Bronchial epithelial cell (primary cell): Measurements from ENCODE around the gene UNC5B. TPM values are rescaled to one million over a fixed set of nuclear protein-coding genes. Genes with fewer than 3 reads are reported as not detected.
"Not testable (repeated sequence)": the region's sequence is repeated elsewhere in the genome, so short reads cannot be mapped to it uniquely, and the experiment has no call there.

Source experiments
- DNase-seq: peaks from one replicate; pipeline ENCODE4 v3.0.0-alpha.2; 2010; ENCODE audit warnings: low read depth
- FAIRE-seq: peaks from 2 replicates; lab custom pipeline; 2011; peaks lifted over from hg19 to GRCh38; lab: Jason Lieb, UNC
- H3K27me3 ChIP-seq: 2 replicates; pipeline ENCODE4 v1.5.1; 2011; ENCODE audit warnings: low read length; ENCODE audit not compliant: control insufficient read depth, insufficient read depth
- H3K36me3 ChIP-seq: 2 replicates; pipeline ENCODE4 v1.5.1; 2011; ENCODE audit warnings: low read length; ENCODE audit not compliant: control insufficient read depth, insufficient read depth
- H3K4me3 ChIP-seq: 2 replicates; pipeline ENCODE4 v1.5.1; 2011; ENCODE audit warnings: mild to moderate bottlenecking, low read depth, low read length, control low read depth
- total RNA-seq: library from RNA; depleted of rRNA; stranded (reverse); fragments of >200 nt; gene quantifications from 2 replicates; pipeline ENCODE4 v1.2.1, GENCODE V29; 2014
- TF ChIP-seq, protein P1 (sequence below): IDR thresholded peaks from 2 replicates; pipeline ENCODE4 v1.5.1; 2011; ENCODE audit warnings: mild to moderate bottlenecking, moderate library complexity, low read length, control low read depth, inconsistent platforms; ENCODE audit not compliant: insufficient read depth, severe bottlenecking

The UNC5B gene
- total RNA-seq, 1 donor from 2014 or later: 36.6 TPM

GRCh38 chr10:71294856-71295255 lies 82.5 kb downstream of the UNC5B start:
- Histone ChIP-seq H3K4me3 (no peak overlapping the region), H3K27me3 (no peaks in the 10 kb centered on the region), H3K36me3 (peaks cover 48% of the 10 kb centered on the region)
- DNase-seq: no peak
- TF ChIP-seq, protein P1, sequence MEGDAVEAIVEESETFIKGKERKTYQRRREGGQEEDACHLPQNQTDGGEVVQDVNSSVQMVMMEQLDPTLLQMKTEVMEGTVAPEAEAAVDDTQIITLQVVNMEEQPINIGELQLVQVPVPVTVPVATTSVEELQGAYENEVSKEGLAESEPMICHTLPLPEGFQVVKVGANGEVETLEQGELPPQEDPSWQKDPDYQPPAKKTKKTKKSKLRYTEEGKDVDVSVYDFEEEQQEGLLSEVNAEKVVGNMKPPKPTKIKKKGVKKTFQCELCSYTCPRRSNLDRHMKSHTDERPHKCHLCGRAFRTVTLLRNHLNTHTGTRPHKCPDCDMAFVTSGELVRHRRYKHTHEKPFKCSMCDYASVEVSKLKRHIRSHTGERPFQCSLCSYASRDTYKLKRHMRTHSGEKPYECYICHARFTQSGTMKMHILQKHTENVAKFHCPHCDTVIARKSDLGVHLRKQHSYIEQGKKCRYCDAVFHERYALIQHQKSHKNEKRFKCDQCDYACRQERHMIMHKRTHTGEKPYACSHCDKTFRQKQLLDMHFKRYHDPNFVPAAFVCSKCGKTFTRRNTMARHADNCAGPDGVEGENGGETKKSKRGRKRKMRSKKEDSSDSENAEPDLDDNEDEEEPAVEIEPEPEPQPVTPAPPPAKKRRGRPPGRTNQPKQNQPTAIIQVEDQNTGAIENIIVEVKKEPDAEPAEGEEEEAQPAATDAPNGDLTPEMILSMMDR: no peak
- FAIRE-seq: no peak

DNA sequence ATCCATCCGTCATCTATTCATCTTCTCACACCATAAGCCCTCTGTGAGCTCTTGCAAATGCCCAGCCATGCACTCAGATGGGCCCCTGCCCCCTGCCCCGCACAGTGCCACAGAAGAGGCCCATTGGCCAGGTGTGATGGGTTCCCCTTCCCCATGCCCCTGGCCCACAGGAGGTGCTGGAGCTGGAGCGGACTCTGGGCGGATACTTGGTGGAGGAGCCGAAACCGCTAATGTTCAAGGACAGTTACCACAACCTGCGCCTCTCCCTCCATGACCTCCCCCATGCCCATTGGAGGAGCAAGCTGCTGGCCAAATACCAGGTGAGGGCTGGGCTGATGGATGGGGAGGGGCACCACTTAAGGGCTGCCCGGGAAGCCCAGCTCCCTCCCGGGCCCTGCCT lies 83.3 kb downstream of the UNC5B start:
- TF ChIP-seq, protein P1: no peak
- DNase-seq: no peak
- Histone ChIP-seq H3K36me3 (peaks cover 45% of the 10 kb centered on the region), H3K4me3 (no peak overlapping the region), H3K27me3 (no peaks in the 10 kb centered on the region)
- FAIRE-seq: no peak

GRCh38 chr10:71296086-71296485 lies 83.7 kb downstream of the UNC5B start:
- DNase-seq (no peak), FAIRE-seq (no peak)
- Histone ChIP-seq H3K27me3 (no peaks in the 10 kb centered on the region), H3K36me3 (peaks cover 43% of the 10 kb centered on the region), H3K4me3 (no peak overlapping the region)
- TF ChIP-seq, protein P1: no peak

- H3K36me3 ChIP-seq: peaks cover 43% of the 10 kb centered on the region
- not testable (repeated sequence) for FAIRE-seq
These were observed 84.4 kb downstream of the UNC5B start for GRCh38 chr10:71296811-71297210.

GRCh38 chr10:71297343-71297742 lies 85.0 kb downstream of the UNC5B start:
- FAIRE-seq (no peak), DNase-seq (no peak)
- H3K4me3 ChIP-seq: no peak overlapping the region
- TF ChIP-seq, protein P1: no peak
- H3K27me3 ChIP-seq: no peaks in the 10 kb centered on the region
- H3K36me3 ChIP-seq: peaks cover 43% of the 10 kb centered on the region

More at GRCh38 chr10:71296811-71297210, 84.4 kb downstream of the UNC5B start:
- DNase-seq, H3K27me3 ChIP-seq, H3K4me3 ChIP-seq: not testable (repeated sequence)

- no peaks in the 10 kb centered on the region for H3K27me3 ChIP-seq
- no peak overlapping the region for H3K4me3 ChIP-seq
- H3K36me3 ChIP-seq: peaks cover 38% of the 10 kb centered on the region
- DNase-seq: no peak
- no peak for FAIRE-seq
- TF ChIP-seq, protein P1: no peak
These were observed 86.9 kb downstream of the UNC5B start for GRCh38 chr10:71299071-71299785.
